Thoracic aorta (tissue), 2 donors: Measurements from ENCODE around the gene HERC3. TPM values are rescaled to one million over a fixed set of nuclear protein-coding genes. Genes with fewer than 3 reads are reported as not detected.
A peak's percentile ranks its signal among the peaks of the same experiment; 100 is the strongest.

ENCODE experiments used
- ATAC-seq: fragments of 150-250 bp; one replicate; pipeline ENCODE4 v1.8.0; 2017; ENCODE audit warnings: low read depth; ENCODE audit not compliant: insufficient number of reproducible peaks, low FRiP score
- DNase-seq: peaks from one replicate; pipeline ENCODE4 v3.0.0-alpha.2; 2020; ENCODE audit warnings: low spot score
- H3K27ac ChIP-seq, 2 donors: fragments of 200-600 bp; sonication (generic); 1 replicate in 1 of 2; 2 replicates in 1 of 2; pipeline ENCODE4 v1.5.1; 2016; ENCODE audit warnings: mild to moderate bottlenecking in 2 of 2, moderate library complexity in 2 of 2
- H3K27me3 ChIP-seq: fragments of 200-600 bp; sonication (generic); replicated peaks from 2 replicates; pipeline ENCODE4 v1.6.0; 2016; ENCODE audit warnings: mild to moderate bottlenecking; ENCODE audit not compliant: insufficient read depth
- H3K36me3 ChIP-seq: fragments of 200-600 bp; sonication (generic); one replicate; pipeline ENCODE4 v1.5.1; 2016
- H3K4me1 ChIP-seq, 2 donors: fragments of 200-600 bp; sonication (generic); 1 replicate in 1 of 2; 2 replicates in 1 of 2; pipeline versions ENCODE4 v1.5.1 to v1.6.0; 2016; ENCODE audit warnings: low read depth in 2 of 2, mild to moderate bottlenecking in 1 of 2; ENCODE audit not compliant: control insufficient read depth in 1 of 2
- H3K4me3 ChIP-seq: fragments of 200-600 bp; sonication (generic); 2 replicates; pipeline ENCODE4 v1.5.1; 2016; ENCODE audit warnings: mild to moderate bottlenecking
- H3K9me3 ChIP-seq: fragments of 200-600 bp; sonication (generic); 2 replicates; pipeline ENCODE4 v1.5.1; 2016
- total RNA-seq, 2 donors: library from RNA; depleted of rRNA; stranded (reverse); fragments of >200 nt; gene quantifications; one replicate each; pipeline versions ENCODE4 v1.1.0 to v1.2.3, GENCODE V29; 2016
- TF ChIP-seq, protein P1 (sequence below): fragments of 200-600 bp; sonication (generic); IDR thresholded peaks from one replicate; pipeline ENCODE4 v1.5.1; 2019; ENCODE audit warnings: antibody characterized with exemption

HERC3 gene
- total RNA-seq, 2 donors from 2014 or later = 34.5 to 51.4 TPM

DNA sequence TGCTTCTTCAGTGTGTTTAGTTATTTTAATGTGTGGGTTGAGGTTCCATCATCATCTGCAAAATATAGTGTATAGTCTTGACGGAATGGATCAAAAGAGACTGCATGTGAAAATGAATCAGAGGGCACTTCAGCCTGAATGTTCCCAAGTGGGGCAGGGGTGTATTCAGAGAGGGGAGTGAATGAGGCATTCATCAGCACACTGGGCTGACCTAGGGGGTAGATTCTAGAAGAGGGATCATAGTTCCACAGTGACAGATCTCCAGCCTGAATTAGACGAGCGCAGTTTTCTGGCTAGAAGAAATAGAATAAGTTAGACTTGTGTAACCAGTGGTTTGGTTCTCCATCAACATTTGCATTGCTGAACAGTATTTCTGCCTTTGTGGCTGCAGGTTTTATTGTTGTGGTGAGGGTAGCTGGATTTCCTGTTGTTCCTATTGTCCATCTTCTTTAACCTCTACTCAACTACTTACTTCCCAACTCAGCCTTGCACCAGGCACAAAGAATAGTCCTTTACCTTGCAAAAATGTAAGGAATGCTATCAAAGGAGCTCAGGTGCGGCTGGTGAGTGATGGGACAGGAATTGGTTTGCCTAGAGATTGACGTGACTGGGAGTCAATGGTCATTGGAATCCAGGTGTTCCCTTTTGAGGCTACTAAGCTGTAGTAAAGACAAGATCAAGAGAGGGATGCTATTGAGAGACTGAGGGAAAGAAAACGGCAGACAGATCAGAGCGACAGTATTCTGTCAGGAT is 54.4 kb downstream of the HERC3 start:
- ATAC-seq (no peak), DNase-seq (no peak)
- Histone ChIP-seq H3K4me3 (no peak overlapping the region), H3K9me3 (no peaks in the 10 kb centered on the region), H3K36me3 (no peaks in the 10 kb centered on the region), H3K27me3 (no peaks in the 10 kb centered on the region), H3K27ac (no peak overlapping the region), H3K4me1 (peaks cover 3 to 17% of the 10 kb centered on the region in 2 donors)
- TF ChIP-seq, protein P1, sequence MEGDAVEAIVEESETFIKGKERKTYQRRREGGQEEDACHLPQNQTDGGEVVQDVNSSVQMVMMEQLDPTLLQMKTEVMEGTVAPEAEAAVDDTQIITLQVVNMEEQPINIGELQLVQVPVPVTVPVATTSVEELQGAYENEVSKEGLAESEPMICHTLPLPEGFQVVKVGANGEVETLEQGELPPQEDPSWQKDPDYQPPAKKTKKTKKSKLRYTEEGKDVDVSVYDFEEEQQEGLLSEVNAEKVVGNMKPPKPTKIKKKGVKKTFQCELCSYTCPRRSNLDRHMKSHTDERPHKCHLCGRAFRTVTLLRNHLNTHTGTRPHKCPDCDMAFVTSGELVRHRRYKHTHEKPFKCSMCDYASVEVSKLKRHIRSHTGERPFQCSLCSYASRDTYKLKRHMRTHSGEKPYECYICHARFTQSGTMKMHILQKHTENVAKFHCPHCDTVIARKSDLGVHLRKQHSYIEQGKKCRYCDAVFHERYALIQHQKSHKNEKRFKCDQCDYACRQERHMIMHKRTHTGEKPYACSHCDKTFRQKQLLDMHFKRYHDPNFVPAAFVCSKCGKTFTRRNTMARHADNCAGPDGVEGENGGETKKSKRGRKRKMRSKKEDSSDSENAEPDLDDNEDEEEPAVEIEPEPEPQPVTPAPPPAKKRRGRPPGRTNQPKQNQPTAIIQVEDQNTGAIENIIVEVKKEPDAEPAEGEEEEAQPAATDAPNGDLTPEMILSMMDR = no peak

DNA sequence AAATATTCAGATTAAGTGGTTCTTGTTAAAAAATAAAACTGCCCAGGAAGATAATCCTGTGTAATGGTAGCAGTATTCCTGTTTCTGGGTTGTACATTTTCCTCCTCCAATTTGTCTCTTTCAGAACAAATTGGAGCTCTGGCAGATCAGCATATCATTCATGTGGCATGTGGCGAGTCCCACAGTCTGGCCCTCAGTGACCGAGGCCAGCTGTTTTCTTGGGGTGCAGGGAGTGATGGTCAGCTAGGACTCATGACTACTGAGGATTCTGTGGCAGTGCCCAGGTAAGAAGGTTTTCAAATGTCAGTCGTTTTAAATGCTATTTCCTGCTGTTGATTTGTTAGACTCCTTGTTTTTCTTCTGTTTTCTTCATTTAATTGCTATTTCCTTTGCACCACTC is 57.4 kb downstream of the HERC3 start:
- TF ChIP-seq, protein P1 = no peak
- Histone ChIP-seq H3K27ac (peak overlapping the region in 1 of 2 donors; percentile 1), H3K27me3 (no peaks in the 10 kb centered on the region), H3K36me3 (peaks cover under 1% of the 10 kb centered on the region), H3K4me1 (peaks cover 3 to 17% of the 10 kb centered on the region in 2 donors), H3K9me3 (no peaks in the 10 kb centered on the region), H3K4me3 (no peak overlapping the region)
- no peak for DNase-seq
- ATAC-seq = no peak

DNA sequence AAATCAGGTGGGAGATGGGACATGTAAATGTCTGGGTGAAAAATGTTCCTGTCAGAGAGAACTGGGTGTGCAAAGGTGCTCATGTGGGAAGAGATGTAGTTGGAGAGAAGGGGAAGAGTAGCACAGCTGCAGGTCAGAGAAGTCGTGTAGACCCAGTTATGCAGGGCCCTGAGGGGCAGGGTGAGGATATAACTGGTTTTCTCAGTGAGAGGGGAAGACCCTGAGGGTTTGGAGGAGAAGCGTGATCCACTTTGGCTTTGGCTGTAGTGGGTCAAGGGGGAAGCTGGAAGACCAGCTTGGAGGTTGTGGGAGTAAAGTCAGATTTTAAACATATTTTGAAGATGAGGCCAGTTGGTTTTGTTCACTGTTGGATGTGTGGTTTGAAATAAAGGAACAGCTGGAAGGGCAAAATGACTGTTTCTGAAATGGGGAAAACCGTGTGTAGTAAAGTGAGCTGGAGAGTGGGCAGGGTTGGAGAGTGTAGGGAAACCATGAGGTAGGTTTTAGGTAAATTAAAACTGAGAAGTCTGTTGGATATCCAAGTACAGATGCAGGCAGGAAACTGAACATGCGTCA is 61.2 kb downstream of the HERC3 start:
- no peak for DNase-seq
- Histone ChIP-seq H3K4me1 (peaks cover 3 to 14% of the 10 kb centered on the region in 2 donors), H3K4me3 (no peak overlapping the region), H3K9me3 (no peaks in the 10 kb centered on the region), H3K27ac (no peak overlapping the region), H3K27me3 (no peaks in the 10 kb centered on the region), H3K36me3 (peaks cover 12% of the 10 kb centered on the region)
- TF ChIP-seq, protein P1 = no peak
- no peak for ATAC-seq

DNA sequence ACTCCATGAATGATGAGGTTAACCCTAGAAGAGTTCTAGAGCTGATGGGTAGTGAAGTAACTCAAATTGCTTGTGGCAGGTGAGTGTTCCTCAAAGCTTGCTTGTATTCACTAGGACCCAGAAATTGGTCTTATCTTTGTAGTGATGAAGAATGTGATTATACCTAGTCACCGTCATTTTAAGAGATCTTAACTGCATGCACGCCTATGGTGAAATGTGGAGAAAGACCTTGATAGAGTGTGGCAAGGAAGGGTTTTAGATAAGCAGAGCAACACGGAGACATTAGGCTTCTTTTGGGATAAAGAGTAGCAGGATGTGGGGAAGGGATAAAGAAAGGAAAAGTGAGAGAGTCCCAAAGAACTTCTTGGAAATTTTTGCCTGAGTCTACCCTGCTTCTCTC is 62.9 kb downstream of the HERC3 start:
- H3K27me3 ChIP-seq = no peaks in the 10 kb centered on the region

More for the DNA sequence above, 62.9 kb downstream of the HERC3 start:
- TF ChIP-seq, protein P1 = no peak
- ATAC-seq = no peak
- no peaks in the 10 kb centered on the region for H3K9me3 ChIP-seq
- no peak overlapping the region for H3K4me3 ChIP-seq
- H3K4me1 ChIP-seq = peaks cover 0 to 8% of the 10 kb centered on the region in 2 donors
- no peak for DNase-seq
- peaks cover 12% of the 10 kb centered on the region for H3K36me3 ChIP-seq
- no peak overlapping the region for H3K27ac ChIP-seq
